Spinal cord (tissue), 10 donors: Measurements from ENCODE around the gene FAAP100. TPM values are rescaled to one million over a fixed set of nuclear protein-coding genes. Genes with fewer than 3 reads are reported as not detected.

Experiments
- DNase-seq, 6 donors: peaks; one replicate each; pipeline versions ENCODE4 v3.0.0 to v3.0.0-alpha.2; 2013 to 2015; ENCODE audit warnings: low spot score in 6 of 6, low read depth in 4 of 6
- H3K27ac ChIP-seq: one replicate; pipeline ENCODE4 v1.5.1; 2013; ENCODE audit warnings: low read depth, low read length, control low read depth
- H3K27me3 ChIP-seq: one replicate; pipeline ENCODE4 v1.6.1; 2013; ENCODE audit warnings: low read length; ENCODE audit not compliant: control insufficient read depth, insufficient read depth
- H3K36me3 ChIP-seq: one replicate; pipeline ENCODE4 v1.6.1; 2013; ENCODE audit warnings: low read length; ENCODE audit not compliant: control insufficient read depth, insufficient read depth
- H3K4me1 ChIP-seq: one replicate; pipeline ENCODE4 v1.6.1; 2013; ENCODE audit warnings: low read length; ENCODE audit not compliant: control insufficient read depth, insufficient read depth
- H3K4me3 ChIP-seq: one replicate; pipeline ENCODE4 v1.5.1; 2013; ENCODE audit warnings: low read depth, low read length, control low read depth
- H3K9me3 ChIP-seq: one replicate; pipeline ENCODE4 v1.6.1; 2013; ENCODE audit warnings: low read length; ENCODE audit not compliant: control insufficient read depth, insufficient read depth
- WGBS: methylation state at CpG from one replicate; pipeline ENCODE4 v1.1.5; 2013; ENCODE audit warnings: missing lambda C conversion rate; ENCODE audit not compliant: insufficient coverage; 5-methylcytosine and 5-hydroxymethylcytosine counted together
- polyA plus RNA-seq, 2 donors: library from polyadenylated mRNA; unstranded; fragments of 120-200 nt; gene quantifications; one replicate each; pipeline ENCODE4 v1.2.1, GENCODE V29; 2013; ENCODE audit not compliant: insufficient read length in 2 of 2
- total RNA-seq, 2 donors: library from RNA; depleted of rRNA in 1 of 2; stranded (reverse); fragments of 120-200 nt in 1 of 2; fragments of >200 nt in 1 of 2; gene quantifications; one replicate each; pipeline versions ENCODE4 v1.2.3 to v1.2.4, GENCODE V29; 2013 to 2014
- donor health status: healthy.

FAAP100 gene
- total and polyA plus RNA-seq, 4 donors, result 16.9 to 70.9 (median 39.2) TPM

- Histone ChIP-seq H3K36me3 (peaks cover 79% of the 10 kb centered on the region), H3K4me3 (no peak overlapping the region), H3K27me3 (no peaks in the 10 kb centered on the region), H3K9me3 (no peaks in the 10 kb centered on the region), H3K4me1 (peaks cover 27% of the 10 kb centered on the region), H3K27ac (no peak overlapping the region)
- WGBS, result 100% methylated on average over 4 of the region's 6 CpGs
- no peak for DNase-seq
Measured at GRCh38 chr17:81578561-81579225, 26.5 kb upstream of the FAAP100 start.

GRCh38 chr17:81578038-81578441, 25.9 kb upstream of the FAAP100 start:
- Histone ChIP-seq H3K36me3 (peaks cover 75% of the 10 kb centered on the region), H3K9me3 (no peaks in the 10 kb centered on the region), H3K4me1 (peaks cover 27% of the 10 kb centered on the region), H3K4me3 (no peak overlapping the region), H3K27me3 (no peaks in the 10 kb centered on the region), H3K27ac (no peak overlapping the region)
- WGBS, result 92% methylated on average over 9 of the region's 10 CpGs
- no peak for DNase-seq

- Histone ChIP-seq H3K27me3 (no peaks in the 10 kb centered on the region), H3K27ac (no peak overlapping the region), H3K4me1 (peaks cover 24% of the 10 kb centered on the region), H3K4me3 (no peak overlapping the region), H3K9me3 (no peaks in the 10 kb centered on the region), H3K36me3 (peaks cover 71% of the 10 kb centered on the region)
- 94% methylated on average over 11 of the region's 11 CpGs for WGBS
- DNase-seq, result no peak
Measured at GRCh38 chr17:81577278-81578000, 25.3 kb upstream of the FAAP100 start.

- Histone ChIP-seq H3K4me1 (peaks cover 22% of the 10 kb centered on the region), H3K4me3 (no peak overlapping the region), H3K27me3 (no peaks in the 10 kb centered on the region), H3K9me3 (no peaks in the 10 kb centered on the region), H3K27ac (no peak overlapping the region), H3K36me3 (peaks cover 68% of the 10 kb centered on the region)
- 71% methylated on average over 15 of the region's 17 CpGs for WGBS
- DNase-seq, result no peak
Measured at GRCh38 chr17:81576621-81577277, 24.6 kb upstream of the FAAP100 start.

GRCh38 chr17:81575836-81576235, 23.7 kb upstream of the FAAP100 start:
- no peak for DNase-seq
- Histone ChIP-seq H3K4me1 (peaks cover 29% of the 10 kb centered on the region), H3K27ac (no peak overlapping the region), H3K9me3 (no peaks in the 10 kb centered on the region), H3K4me3 (no peak overlapping the region), H3K27me3 (no peaks in the 10 kb centered on the region), H3K36me3 (peaks cover 70% of the 10 kb centered on the region)
- 76% methylated on average over 3 of the region's 3 CpGs for WGBS

DNA sequence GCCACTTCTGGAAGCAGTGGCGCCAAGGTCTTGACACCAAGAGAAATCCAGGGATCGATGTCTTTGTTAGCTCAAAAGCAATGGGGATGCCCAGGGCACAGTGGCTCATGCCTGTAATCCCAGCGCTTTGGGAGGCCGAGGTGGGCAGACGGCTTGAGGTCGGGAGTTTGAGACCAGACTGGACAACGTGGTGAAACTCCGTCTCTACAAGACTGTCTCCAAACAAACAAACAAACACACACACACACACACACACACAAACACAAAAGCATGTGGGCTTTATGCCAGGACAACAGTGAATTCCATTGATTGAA, 22.4 kb upstream of the FAAP100 start:
- Histone ChIP-seq H3K4me1 (peaks cover 40% of the 10 kb centered on the region), H3K36me3 (peaks cover 70% of the 10 kb centered on the region), H3K27ac (no peak overlapping the region), H3K4me3 (no peak overlapping the region), H3K27me3 (no peaks in the 10 kb centered on the region), H3K9me3 (no peaks in the 10 kb centered on the region)
- DNase-seq, result peak in 1 of 6 donors; percentile 30
- 78% methylated on average over 5 of the region's 8 CpGs for WGBS

GRCh38 chr17:81573794-81574642, 21.9 kb upstream of the FAAP100 start:
- no peak overlapping the region for H3K27ac ChIP-seq
- peaks cover 70% of the 10 kb centered on the region for H3K36me3 ChIP-seq
- WGBS, result 78% methylated on average over 12 of the region's 17 CpGs
- H3K4me1 ChIP-seq, result peaks cover 44% of the 10 kb centered on the region
- DNase-seq, result peak in 1 of 6 donors; percentile 67
- H3K4me3 ChIP-seq, result no peak overlapping the region
- no peaks in the 10 kb centered on the region for H3K9me3 ChIP-seq
- no peaks in the 10 kb centered on the region for H3K27me3 ChIP-seq

DNA sequence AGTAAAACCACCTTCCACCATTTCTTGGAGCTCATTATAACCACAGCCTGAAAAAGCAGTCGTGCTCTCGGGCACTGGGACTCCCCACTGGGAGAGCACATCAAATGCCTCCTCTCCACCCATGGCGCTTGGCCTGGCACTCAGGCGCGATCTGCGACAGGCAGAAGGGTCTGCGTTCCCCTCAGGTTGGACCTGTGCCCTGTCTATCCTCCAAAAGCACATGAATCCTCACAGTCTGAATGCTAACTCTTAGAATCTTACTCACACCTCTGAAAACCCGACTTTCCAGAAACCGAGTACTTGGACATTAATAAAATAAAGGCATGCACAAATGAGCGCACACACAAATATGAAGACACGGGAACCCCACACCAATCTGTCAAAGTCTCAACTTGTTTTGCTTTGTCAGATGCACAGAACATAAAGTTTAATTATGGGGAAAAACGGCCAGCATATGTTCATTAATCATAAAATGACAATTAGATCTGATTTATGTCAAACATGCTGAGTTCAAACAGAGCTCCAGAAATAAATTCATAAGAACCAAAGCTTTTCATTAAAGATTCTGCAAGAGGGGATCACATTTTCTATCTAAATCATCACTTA, 20.5 kb upstream of the FAAP100 start:
- Histone ChIP-seq H3K27ac (no peak overlapping the region), H3K9me3 (no peaks in the 10 kb centered on the region), H3K27me3 (no peaks in the 10 kb centered on the region), H3K4me3 (no peak overlapping the region), H3K4me1 (peaks cover 54% of the 10 kb centered on the region), H3K36me3 (peaks cover 74% of the 10 kb centered on the region)
- WGBS, result 67% methylated on average over 9 of the region's 12 CpGs
- peak in 2 of 6 donors; percentile 32 to 45 for DNase-seq

GRCh38 chr17:81570964-81571363, 18.8 kb upstream of the FAAP100 start:
- 71% methylated on average over 9 of the region's 11 CpGs for WGBS
- Histone ChIP-seq H3K4me3 (no peak overlapping the region), H3K36me3 (peaks cover 71% of the 10 kb centered on the region), H3K4me1 (peaks cover 63% of the 10 kb centered on the region), H3K27me3 (no peaks in the 10 kb centered on the region), H3K9me3 (no peaks in the 10 kb centered on the region), H3K27ac (no peak overlapping the region)
- peak in 2 of 6 donors; percentile 43 to 90 for DNase-seq
